Amniotic stem cell (primary cell): ENCODE results near the gene LCTL.
"Not testable (repeated sequence)": the region's sequence is repeated elsewhere in the genome, so short reads cannot be mapped to it uniquely, and the experiment has no call there.

Experiments used
- DNase-seq: peaks from one replicate; lab custom pipeline; 2025; lab: John Stamatoyannopoulos, UW

Gene LCTL

DNA sequence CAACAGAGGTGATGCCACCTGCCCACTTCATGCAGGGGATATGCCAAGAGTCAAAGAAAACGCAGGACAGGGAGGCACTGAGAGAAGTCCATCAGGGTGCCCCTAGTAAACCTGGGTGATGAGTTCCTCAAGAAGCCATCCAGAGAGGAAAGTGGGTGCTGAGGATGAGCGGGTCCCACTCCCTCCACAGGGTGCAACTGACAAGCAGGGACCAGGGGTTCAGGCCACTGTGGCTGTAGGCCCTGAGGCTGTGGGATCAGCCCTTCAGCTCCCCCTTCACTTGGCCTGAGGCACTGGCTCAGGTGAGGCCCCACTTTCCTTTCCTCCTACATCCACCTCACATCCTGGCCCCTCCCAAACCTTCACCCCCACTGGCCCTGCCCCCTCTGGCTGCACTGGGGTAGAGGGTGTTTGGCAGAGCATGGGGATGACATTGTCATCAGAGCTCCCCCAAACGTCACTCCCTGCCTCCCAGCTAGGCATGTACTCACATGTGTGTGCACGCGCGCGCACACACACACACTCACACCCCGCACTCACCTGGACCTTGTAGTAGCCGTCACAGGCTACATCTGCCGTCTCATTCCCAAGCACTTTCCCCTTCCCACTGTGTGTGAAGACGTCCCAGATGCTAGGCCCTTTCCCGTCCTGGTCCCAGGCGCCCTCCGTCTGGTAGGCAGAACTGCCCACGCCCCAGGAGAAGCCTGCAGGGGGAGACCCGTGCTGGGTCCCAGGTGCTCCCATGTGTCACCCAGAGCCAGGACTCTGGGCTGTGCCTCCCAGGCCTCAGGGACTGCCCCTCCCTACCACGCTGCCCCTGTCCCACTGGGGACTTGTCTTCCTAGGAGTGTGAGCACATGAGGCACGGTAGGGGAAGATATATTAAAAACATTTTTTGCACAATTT is 1.4 kb downstream of the LCTL start:
- no peak for DNase-seq

DNA sequence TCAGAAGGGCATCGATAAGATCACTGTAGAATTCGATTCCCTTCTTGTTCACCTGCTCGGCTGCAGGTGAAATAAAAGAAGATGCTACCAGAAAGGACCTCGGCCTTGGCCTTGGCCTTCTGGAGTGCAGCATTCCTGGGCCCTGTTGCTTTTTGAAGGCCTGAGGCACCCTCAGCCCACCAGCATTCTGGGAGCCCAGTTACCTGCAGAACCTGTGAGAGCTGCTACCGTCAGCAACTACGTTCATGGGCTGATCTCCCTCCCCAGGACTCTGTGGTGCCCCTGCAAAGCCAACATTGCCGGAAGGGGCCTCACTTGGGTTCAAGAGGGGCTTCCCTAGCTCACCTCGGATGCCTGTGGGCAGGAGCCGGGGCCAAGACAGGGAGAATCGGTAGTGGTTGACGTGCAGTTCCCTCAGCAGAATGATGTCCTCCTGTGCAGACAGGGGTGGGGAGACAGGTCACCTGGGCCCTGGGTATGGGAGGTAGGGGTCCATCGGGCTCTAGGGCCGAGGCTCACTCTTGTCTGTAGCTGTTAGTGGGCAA is 2.2 kb downstream of the LCTL start:
- DNase-seq: no peak

DNA sequence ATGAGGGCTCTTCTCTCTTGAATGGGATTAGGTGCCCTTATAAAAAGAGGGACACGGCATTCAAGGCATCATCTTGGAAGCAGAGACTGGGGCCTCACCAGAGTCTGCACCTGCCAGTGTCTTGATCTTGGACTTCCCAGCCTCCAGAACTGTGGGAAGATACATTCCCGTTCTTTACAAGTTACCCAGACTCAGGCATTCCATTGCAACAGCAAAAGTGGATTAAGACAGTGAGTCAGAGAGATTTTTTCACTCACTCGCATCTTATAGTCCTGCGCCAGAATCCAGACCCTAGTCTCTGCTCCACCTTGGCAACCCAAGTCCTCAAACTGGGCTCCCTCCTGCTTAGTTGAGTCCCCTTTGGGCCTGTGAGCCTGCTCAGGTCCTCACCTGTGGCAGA is 2.7 kb downstream of the LCTL start:
- no peak for DNase-seq

DNA sequence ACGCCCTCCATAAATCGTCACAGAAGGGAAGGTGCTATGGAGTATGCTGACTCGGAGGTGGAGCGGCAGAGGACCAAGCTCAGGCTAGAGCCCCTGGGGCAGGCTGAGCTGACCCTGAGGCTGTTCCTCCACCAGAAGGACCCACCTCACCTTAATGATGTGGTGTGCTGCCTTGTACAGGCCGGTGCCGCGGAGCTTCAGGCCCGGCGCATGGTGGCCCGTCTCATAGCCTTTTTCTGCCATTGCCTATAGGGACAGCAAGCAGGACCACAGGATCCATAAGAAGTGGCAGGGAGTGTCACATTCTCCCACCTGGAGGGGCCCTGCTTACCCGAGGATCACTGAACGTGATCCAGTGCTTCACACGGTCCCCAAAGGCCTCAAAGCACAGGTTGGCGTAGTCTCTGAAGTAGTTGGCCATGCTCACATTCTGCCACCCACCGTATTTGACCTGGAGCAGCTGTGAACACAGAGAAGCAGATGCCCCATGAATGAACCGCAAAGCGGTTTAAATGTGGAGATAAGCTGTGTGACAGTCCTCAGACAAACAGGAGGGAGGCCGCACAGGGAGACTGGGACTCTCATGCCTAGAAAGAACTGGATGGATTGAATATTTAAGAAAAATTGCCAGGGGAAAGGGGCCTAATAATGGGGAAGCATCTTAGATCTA is 4.8 kb downstream of the LCTL start:
- no peak for DNase-seq

DNA sequence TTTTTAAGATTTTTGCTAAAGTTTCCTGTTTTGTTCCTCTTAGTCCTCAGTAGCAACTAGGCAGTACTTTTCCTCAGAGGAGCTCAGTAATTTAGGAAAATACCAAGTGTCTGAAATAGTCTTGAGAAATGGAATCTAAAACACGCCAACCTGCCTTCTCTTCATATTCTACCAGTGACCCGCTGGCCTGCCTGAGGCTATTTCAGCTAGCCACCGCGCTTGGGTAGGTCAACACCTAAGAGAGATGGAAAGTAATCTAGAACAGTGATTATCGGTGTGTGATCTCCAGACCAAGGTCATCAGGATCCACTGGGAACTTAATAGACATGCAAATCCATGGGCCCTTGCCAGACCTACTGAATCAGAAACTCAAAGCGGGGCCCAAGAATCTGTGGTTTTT is 7.5 kb downstream of the LCTL start:
- no peak for DNase-seq

DNA sequence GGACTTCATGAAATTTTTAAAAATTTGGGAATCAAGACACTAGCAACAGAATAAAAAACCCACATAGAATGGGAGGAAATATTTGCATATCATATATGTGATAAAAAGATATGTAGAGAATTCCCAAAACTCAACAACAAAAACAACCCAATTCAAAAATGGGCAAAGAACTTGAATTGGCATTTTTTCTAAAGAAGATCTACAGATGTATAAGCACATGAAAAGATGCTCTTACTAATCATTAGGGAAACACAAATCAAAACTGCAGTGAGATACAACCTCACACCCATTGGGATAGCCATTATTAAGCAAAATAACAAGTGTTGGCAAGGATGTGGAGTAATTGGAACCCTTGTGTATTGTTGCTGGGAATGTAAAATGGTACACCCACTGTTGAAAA is 10.1 kb downstream of the LCTL start:
- no peak for DNase-seq

DNA sequence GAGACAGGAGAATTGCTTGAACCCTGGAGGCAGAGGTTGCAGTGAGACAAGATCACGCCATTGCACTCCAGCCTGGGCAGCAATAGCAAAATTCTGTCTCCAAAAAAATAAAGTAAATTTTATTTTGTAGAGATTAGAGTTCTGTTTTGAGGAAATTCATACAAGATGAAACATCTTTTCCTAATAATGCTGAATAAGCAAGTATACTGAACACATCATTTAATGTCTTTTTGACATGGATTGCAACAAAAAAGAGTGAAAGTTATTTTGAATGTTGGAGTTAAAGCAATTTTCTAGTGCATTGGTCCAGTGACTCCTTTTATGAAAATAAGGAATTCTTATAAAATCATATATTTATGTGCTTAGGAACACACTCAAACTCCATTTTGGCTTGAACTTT is 20.5 kb downstream of the LCTL start:
- no peak for DNase-seq

DNA sequence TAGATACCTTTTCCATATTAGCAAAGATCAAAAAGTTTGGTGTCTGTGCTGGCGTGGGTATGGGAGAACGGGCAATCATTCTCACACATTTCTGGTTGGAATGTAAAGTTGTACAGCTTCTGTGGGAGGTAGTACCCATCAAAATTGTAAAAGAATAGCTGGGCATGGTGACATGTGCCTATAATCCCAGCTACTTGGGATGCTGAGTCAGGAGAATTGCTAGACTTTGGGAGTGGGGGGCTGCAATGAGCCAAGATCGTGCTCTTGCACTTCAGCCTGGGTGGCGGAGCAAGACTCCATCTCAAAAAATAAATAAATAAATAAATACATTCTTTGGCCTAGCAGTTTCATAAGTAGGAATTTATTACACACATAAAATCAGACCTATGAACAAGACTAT is 22.9 kb downstream of the LCTL start:
- DNase-seq: no peak

DNA sequence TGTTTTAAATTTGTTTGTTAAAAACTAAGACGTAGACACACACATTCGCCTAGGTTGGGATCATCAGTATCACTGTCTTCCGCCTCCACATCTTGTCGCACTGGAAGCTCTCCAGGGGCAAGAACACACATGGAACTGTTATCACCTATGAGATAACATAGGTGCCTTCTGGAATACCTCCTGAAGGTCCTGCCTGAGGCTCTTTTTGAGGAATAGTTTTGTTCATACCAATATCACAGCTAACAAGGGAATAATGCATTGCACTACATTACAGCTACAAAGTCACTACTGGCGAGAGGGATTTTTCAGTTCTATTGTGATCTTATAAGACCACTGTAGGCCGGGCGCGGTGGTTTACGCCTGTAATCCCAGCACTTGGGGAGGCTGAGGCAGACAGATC is 30.7 kb downstream of the LCTL start:
- no peak for DNase-seq

DNA sequence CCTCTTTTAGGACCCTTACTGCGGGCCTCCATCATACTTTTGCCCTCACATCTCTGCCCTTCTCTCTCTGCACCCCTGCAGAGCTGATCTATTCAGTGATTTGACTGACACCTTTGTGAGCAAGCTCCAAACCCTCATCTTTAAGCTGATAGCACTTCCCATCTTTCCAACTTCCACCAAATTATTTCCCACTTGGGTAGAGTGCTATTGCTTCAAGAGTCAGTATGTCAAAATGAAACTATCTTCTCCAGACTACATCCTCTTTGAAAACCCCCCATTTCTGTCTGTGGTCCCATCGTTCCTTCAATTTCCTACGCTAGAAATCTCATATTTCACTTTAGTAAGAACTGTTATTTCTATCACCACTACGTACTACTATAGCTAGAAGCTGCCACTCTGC is 41.0 kb downstream of the LCTL start:
- no peak for DNase-seq

DNA sequence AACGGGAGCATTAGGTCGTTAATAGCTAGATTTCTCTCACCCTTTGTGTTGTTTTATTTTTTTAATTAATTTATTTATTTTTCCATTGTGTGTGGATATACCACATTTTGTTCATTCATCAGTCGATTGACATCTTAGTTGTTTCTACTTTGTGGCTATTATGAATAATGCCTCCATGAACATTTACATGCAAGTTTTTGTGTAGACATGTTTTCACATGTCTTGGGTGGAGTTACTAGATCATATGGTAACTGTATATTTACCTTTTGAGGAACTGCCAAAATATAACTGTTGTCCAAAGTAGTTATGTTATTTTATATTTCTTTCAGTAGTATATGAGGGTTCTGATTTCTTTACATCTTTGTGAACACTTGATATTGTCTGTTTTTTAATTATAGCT is 41.9 kb downstream of the LCTL start:
- DNase-seq: no peak

DNA sequence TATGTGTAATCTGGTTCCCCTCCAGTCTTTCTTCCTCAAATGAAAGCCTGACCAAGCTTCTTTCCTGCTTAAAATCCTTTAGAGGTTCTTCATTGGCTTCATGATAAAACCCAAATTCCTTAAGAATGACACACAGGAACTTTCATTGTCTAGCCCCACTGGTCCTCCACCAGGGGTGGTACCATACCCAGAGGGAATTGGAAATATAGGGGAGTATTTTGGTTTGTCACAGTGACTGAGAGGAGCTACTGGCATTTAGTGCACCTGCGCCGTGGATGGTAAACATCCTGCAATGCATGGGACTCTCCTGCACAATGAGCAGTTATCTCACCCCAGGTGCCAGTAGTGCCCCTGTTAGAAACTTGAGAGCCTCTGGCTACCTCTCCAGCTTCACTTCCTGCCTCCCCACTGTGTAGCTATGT is 49.9 kb downstream of the LCTL start:
- no peak for DNase-seq

DNA sequence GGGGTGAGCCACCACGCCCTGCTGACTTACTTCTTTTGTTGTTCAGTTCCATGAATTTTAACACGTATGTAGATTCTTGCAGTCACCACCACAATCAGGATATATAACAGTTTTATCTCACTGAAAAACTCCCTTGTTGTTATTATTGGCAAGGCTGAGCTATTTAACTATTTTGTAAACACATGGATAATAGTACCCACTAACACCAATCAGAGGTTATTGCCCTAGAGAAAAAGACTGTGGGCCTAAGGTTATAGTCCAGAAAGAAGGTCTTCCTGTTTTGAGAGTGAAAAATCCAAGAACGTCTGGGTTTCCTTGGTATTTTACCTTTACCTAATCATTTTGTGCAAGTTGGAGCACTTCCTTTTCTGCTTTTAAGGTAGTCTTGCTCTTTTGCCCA is 51.2 kb downstream of the LCTL start:
- no peak for DNase-seq

DNA sequence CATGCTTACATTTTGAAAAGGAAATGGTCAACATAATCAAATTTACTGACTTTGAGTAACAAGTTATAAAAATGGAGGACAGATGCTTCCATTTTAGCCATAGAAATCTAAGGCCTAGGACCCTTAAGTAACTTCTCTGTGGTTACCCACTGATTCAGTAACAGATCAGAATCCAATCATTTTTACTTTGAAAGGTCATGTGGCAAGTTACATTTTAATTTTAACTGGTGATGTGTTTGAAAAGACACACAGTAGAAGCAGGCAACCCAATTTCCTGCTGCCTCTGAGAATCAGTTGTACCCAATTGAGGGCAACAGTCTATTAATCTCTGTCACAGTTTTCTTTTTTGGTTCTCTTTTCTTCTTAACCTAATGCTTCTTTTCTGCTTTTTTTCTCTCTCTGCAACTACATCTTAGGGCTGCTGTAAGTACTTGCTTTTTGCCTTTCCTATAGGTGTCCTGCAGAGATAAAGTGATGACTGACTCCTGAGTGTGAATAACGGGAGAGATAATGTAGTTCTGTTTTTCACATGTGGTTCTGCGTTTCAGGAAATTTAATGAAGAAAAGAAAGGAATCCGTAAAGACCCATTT is 57.4 kb downstream of the LCTL start:
- no peak for DNase-seq

DNA sequence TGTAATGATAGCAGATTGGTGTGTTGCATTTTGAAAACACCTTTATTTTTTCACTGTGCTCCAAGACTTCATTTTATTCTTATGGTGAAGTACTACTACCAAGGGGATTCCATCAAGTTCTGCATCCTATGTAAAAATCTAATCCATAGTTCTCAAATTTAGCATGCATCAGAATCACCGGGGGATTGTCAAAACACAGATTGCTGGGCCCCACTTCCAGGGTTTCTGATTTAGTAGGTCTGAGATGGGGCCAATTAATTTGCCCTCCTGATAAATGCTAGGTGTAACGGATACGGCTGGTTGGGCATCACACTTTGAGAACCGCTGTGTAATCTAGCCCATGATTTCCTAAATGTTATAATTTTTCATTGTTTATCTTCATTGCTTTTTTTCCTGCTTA is 60.0 kb downstream of the LCTL start:
- no peak for DNase-seq

DNA sequence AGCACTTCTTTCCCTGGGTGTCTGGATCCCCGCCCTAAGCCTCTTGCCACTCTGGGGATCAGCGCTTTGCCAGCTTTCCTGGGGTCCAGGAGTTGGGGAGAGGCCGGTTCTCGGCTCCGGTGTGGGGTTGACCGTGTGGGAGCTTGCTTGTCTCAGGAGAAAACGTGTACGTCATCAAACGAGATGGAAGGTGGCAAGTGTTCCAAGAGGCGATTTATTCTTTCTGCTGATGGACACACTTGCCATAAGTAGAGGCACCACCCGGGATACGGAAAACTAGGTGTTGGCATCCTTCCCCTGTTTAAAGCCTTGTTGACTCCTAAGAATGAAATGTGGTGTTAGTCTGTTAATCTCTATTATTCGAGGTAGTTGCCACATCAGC is 60.4 kb downstream of the LCTL start:
- no peak for DNase-seq

DNA sequence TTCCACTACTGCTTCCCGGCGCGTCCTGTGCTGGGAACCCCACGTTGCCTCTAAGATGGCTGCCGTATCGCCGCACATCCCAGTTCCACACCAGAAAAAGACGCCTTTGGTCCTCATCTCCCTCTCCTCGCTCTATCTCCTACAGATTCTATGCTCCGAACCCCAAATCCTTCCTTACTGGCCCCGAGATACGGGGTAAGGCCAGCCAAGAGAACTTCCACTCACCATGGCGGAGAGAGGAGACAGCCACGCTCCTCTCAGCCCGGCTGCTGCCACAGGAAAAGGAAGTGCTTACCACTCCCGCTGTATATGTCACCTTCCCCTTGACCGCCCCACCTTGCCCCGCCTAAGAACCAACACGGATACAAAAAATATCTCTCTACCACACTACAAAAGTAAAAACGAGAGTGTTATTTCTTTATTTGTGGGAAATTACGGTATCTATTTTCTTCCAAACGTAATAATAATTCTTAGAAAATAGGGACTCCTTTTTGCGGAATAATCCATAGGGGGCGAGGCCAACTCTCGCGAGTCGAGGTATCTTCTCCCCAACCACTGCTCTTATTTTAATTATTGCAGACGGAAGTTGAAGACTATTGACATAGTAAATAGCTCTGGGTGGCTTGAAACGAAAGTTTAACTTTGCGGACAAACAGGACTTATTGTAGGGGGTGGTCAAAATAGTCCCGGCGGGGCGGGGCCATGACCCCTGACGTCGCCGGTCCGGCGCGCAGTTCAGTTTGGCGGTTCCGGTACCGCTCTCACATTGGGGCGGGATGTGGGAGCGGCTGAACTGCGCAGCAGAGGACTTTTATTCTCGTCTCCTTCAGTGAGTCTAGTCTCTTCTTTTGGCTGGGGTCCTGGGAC is 61.0 kb downstream of the LCTL start, which contains the start of the genes RPL4 and ZWILCH:
RPL4 (minus strand) TSS at position 293 of the 867 bp plus-strand sequence; CDS start at position 228, 65 bp downstream.
ZWILCH (plus strand) TSS at position 764 of the 867 bp plus-strand sequence; CDS start at position 777, 13 bp downstream.
- peak; percentile 62 for DNase-seq

DNA sequence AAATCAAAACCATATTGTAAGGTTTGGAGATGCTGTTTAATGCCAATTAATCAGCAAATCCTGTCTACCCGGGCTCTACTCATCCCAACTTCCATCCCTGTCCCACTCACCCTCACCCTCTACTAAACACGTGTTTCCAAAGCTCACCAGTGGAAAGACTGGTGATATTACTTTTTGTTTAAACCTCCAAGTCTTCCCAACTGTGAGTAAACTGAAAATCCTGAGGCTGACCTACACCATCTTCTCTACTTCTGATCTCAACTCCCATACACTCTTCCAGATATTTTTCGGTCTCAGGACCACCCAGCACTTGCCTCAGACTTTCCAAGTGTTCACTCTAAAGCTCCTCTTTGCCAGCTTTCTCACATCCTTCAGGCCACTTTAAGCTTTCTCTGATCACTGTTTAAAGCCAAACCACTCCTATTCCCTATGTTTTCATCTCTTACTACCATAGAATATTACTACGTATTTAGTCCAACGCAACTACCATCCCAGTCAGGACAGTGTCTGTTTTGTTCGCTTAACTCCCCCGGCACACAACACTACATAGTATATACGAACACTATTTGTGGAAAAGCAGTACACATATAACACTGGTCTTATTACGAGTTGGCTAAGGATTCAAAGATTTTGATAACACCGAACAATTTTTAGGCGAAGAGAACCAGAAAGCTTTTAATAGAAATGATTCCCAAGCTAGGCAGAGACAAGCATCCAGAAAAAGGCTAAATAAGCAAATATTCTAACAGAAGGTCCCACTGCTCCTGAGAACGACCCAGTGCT is 61.8 kb downstream of the LCTL start:
- DNase-seq: no peak

DNA sequence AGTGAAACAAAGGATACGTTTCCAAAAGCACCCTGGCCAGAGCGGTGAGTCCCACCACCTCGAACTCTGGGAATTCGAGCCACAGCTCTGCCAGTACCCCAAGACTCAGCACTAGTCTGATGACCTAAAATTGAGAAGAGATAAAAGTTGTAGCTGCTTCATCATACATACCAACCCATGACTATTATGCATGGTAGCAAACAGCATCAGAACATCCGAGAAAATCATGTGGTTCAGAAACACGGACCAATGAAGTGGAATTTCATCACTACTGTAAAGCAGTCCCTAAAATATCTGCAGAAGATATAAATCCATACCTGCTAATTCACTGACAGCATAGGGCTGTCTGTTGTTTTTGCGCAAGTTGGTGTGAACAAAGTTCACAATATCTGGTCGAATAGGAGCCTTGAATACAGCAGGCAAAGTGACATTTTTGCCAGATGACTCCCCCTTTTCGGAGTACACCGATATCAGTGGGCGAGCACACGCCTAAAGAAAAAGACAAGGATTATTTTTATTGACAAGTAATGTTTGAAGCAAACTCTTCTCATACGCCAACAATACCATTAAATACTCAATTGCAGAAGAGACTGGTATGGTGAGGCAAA is 62.7 kb downstream of the LCTL start:
- DNase-seq: not testable (repeated sequence)

DNA sequence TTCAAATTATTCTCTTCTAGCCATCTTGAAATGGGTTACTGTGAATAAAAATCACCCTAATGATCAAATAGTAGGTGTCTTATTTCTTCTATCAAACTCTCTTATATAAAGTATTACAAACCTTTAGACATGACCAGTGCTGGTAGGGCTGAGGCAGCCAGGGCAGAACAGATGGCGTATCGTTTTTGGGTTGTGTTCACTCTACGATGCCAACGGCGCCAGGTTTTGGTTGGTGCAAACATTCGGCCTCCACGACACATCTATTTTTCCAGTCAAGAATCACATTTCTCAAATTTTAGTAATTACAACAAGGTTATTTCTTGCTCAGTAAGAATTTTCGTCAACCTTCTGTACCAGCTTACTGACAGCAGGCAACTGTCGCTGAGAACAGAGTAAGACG is 63.3 kb downstream of the LCTL start:
- no peak for DNase-seq
